BJ (cell line): Measurements from ENCODE around the gene OSBPL7. TPM values are rescaled to one million over a fixed set of nuclear protein-coding genes. Genes with fewer than 3 reads are reported as not detected.

Source experiments
- CTCF ChIA-PET: fragments of 350-600 bp; formaldehyde crosslinking; extraction: SDS; loops from one replicate; lab custom pipeline; 2021; ENCODE audit warnings: antibody characterized with exemption, inconsistent platforms; lab: Yijun Ruan, JAX
- POLR2A ChIA-PET: fragments of 300-600 bp; sonication (Branson Sonifier 250); formaldehyde crosslinking; extraction: SDS; loops from one replicate; lab custom pipeline; 2021; ENCODE audit warnings: antibody characterized with exemption; lab: Charles Lee
- DNase-seq: peaks from one replicate; pipeline ENCODE4 v3.0.0-alpha.2; 2011; ENCODE audit warnings: low read depth
- H3K27me3 ChIP-seq: 2 replicates; pipeline ENCODE4 v1.6.0; 2011; ENCODE audit warnings: low read length; ENCODE audit not compliant: control insufficient read depth, insufficient read depth
- H3K36me3 ChIP-seq: 2 replicates; pipeline ENCODE4 v1.5.1; 2011; ENCODE audit warnings: low read length; ENCODE audit not compliant: control insufficient read depth, insufficient read depth
- H3K4me3 ChIP-seq: 2 replicates; pipeline ENCODE4 v1.5.1; 2011; ENCODE audit warnings: low read depth, mild to moderate bottlenecking, control low read depth, low read length
- CTCF ChIP-seq: IDR thresholded peaks from 2 replicates; pipeline ENCODE4 v1.5.1; 2011; ENCODE audit warnings: low read depth, mild to moderate bottlenecking, control low read depth, inconsistent platforms, low read length, moderate library complexity; ENCODE audit not compliant: insufficient read depth
- polyA plus RNA-seq: library from polyadenylated mRNA; depleted of rRNA; stranded (reverse); fragments of >200 nt; gene quantifications from 2 replicates; pipeline ENCODE4 v1.2.3, GENCODE V29; 2011

OSBPL7 gene
- polyA plus RNA-seq, 1 experiment: 7.6 TPM

GRCh38 chr17:47867813-47868533 is 46.4 kb upstream of the OSBPL7 start:
- DNase-seq: no peak
- Histone ChIP-seq H3K36me3 (no peaks in the 10 kb centered on the region), H3K4me3 (no peak overlapping the region), H3K27me3 (peaks cover 10% of the 10 kb centered on the region)
- POLR2A ChIA-PET: no interaction called here
- TF ChIP-seq CTCF: no peak
- CTCF ChIA-PET: interaction anchor here (0.6 to 2.1 kb wide), 3 partner anchors 20 to 25 kb away, joined by 3 to 6 read pairs (median 3); no protein-coding TSS in a partner anchor

- ChIA-PET POLR2A (no interaction called here), CTCF (no interaction called here)
- Histone ChIP-seq H3K27me3 (peaks cover 8% of the 10 kb centered on the region), H3K36me3 (no peaks in the 10 kb centered on the region), H3K4me3 (no peak overlapping the region)
- TF ChIP-seq CTCF: no peak
- DNase-seq: no peak
Measured at GRCh38 chr17:47866941-47867340, 45.3 kb upstream of the OSBPL7 start.

DNA sequence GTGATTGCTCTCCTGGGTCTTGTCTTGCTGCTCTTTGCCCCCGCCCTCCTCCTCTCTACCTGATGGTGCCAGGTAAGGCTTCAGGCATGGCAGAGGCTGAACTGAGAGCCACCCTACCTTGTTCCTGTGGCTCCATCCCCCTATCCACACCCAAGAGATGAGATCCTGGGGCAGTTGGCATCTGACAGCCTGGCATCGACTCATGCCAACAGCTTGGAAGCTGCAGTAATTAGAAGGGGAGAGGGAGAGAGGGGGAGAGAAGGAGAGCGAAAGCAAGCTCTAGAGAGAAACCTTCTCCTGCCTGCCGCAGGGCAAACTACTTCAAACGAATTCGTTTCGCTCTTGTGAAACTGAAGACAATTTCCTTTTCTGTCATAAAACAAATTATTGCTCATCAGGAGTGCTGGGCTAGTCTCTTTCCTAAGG is 43.2 kb upstream of the OSBPL7 start:
- CTCF ChIA-PET: interaction anchor here (1.0 to 16.0 kb wide), 4 partner anchors 12 to 25 kb away, joined by 3 to 190 read pairs (median 10); partner anchors contain the start of genes SCRN2 and SP6
- DNase-seq: no peak
- POLR2A ChIA-PET: no interaction called here
- Histone ChIP-seq H3K27me3 (no peaks in the 10 kb centered on the region; the same call in none of the 2 replicates), H3K4me3 (no peak overlapping the region), H3K36me3 (no peaks in the 10 kb centered on the region)
- no peak for TF ChIP-seq CTCF

- Histone ChIP-seq H3K27me3 (no peaks in the 10 kb centered on the region), H3K36me3 (no peaks in the 10 kb centered on the region), H3K4me3 (no peak overlapping the region)
- no peak for TF ChIP-seq CTCF
- POLR2A ChIA-PET: no interaction called here
- peak; percentile 54 for DNase-seq
- CTCF ChIA-PET: interaction anchor here (1.2 to 16.0 kb wide), 3 partner anchors 17 to 156 kb away, joined by 3 to 190 read pairs (median 25); partner anchors contain the start of genes SCRN2 and SP6
Measured at GRCh38 chr17:47862621-47863440, 41.2 kb upstream of the OSBPL7 start.

DNA sequence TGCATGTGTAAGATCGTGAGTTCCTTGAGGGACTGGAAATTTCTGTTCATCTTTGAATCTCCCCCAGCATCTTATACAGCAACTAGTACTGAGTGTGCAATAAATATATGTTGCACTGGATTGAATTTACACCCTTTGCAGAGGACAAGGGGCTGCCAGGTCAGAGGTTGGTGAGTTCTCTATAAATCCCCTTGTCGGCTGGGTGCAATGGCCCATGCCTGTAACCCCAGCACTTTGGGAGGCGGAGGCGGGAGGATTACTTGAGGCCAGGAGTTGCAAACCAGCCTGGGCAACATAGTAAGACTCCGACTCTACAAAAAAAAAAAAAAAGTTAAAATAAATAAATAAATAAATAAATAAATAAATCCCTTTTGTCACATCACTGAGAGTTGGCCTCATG is 38.8 kb upstream of the OSBPL7 start:
- Histone ChIP-seq H3K4me3 (no peak overlapping the region), H3K27me3 (peaks cover 5% of the 10 kb centered on the region), H3K36me3 (no peaks in the 10 kb centered on the region)
- CTCF ChIA-PET: interaction anchor here (4.3 to 16.0 kb wide), 2 partner anchors 14 to 30 kb away, joined by 25 to 190 read pairs; partner anchors contain the start of genes SCRN2 and SP6
- POLR2A ChIA-PET: no interaction called here
- no peak for DNase-seq
- no peak for TF ChIP-seq CTCF
